NCI-H345 treated with DMSO at 0.1 percent for 48 hours (cell line): ENCODE results near the gene COPB2.
"Not testable (repeated sequence)": the region's sequence is repeated elsewhere in the genome, so short reads cannot be mapped to it uniquely, and the experiment has no call there.

ENCODE experiments used
- DNase-seq: peaks from one replicate; lab custom pipeline; 2025; ENCODE audit not compliant: unreplicated experiment; lab: John Stamatoyannopoulos, UW

Gene COPB2

GRCh38 chr3:139380575-139380974 lies 8.9 kb downstream of the COPB2 start:
- DNase-seq, result no peak

GRCh38 chr3:139378587-139379241 lies 10.7 kb downstream of the COPB2 start:
- DNase-seq, result peak; percentile 85

GRCh38 chr3:139377378-139377777 lies 12.1 kb downstream of the COPB2 start:
- DNase-seq, result no peak

GRCh38 chr3:139374099-139374498 lies 15.3 kb downstream of the COPB2 start:
- DNase-seq, result no peak

- no peak for DNase-seq
Measured at GRCh38 chr3:139364549-139364948, 24.9 kb downstream of the COPB2 start.

GRCh38 chr3:139361276-139361675 lies 28.2 kb downstream of the COPB2 start:
- DNase-seq, result no peak

- peak; percentile 55 for DNase-seq
Measured at GRCh38 chr3:139358841-139359562, 30.4 kb downstream of the COPB2 start.

- no peak for DNase-seq
Measured at GRCh38 chr3:139357899-139358298, 31.5 kb downstream of the COPB2 start.

- DNase-seq, result no peak
Measured at GRCh38 chr3:139355891-139356290, 33.6 kb downstream of the COPB2 start.

- DNase-seq, result no peak
Measured at GRCh38 chr3:139355476-139355875, 34.0 kb downstream of the COPB2 start.

GRCh38 chr3:139354661-139355060 lies 34.8 kb downstream of the COPB2 start:
- DNase-seq, result no peak

- no peak for DNase-seq
Measured at GRCh38 chr3:139353920-139354556, 35.4 kb downstream of the COPB2 start.

- no peak for DNase-seq
Measured at GRCh38 chr3:139346771-139347170, 42.7 kb downstream of the COPB2 start.

- DNase-seq, result peak; percentile 56
Measured at GRCh38 chr3:139343895-139344856, 45.3 kb downstream of the COPB2 start, which contains the start of gene MRPS22. MRPS22 (plus strand) TSS chr3:139344020; CDS start chr3:139344027, 7 bp downstream.

- no peak for DNase-seq
Measured at GRCh38 chr3:139342054-139342453, 47.4 kb downstream of the COPB2 start.

GRCh38 chr3:139340784-139341183 lies 48.7 kb downstream of the COPB2 start:
- no peak for DNase-seq

GRCh38 chr3:139339219-139339906 lies 50.1 kb downstream of the COPB2 start:
- DNase-seq, result no peak

- DNase-seq, result no peak
Measured at GRCh38 chr3:139338405-139338804, 51.0 kb downstream of the COPB2 start.

- not testable (repeated sequence) for DNase-seq
Measured at GRCh38 chr3:139334675-139335074, 54.8 kb downstream of the COPB2 start.

GRCh38 chr3:139332092-139332491 lies 57.4 kb downstream of the COPB2 start:
- no peak for DNase-seq
